Osteocyte (in vitro differentiated cells): ENCODE measurements around the gene CREB5. TPM values are rescaled to one million over a fixed set of nuclear protein-coding genes. Genes with fewer than 3 reads are reported as not detected.

Source experiments
- DNase-seq: peaks from one replicate; pipeline ENCODE4 v3.0.0; 2021; ENCODE audit warnings: mixed read lengths; ENCODE audit not compliant: unreplicated experiment; ENCODE audit errors: extremely low spot score
- H3K27ac Mint-ChIP-seq: one replicate; pipeline ENCODE4 v1.8.0; 2021; ENCODE audit warnings: mild to moderate bottlenecking, mixed read lengths; ENCODE audit not compliant: unreplicated experiment
- H3K27me3 Mint-ChIP-seq: one replicate; pipeline ENCODE4 v1.8.0; 2021; ENCODE audit warnings: mixed read lengths; ENCODE audit not compliant: unreplicated experiment
- H3K36me3 Mint-ChIP-seq: one replicate; pipeline ENCODE4 v1.8.0; 2021; ENCODE audit warnings: mixed read lengths; ENCODE audit not compliant: unreplicated experiment
- H3K4me1 Mint-ChIP-seq: one replicate; pipeline ENCODE4 v1.8.0; 2021; ENCODE audit warnings: mixed read lengths; ENCODE audit not compliant: unreplicated experiment
- H3K4me3 Mint-ChIP-seq: one replicate; pipeline ENCODE4 v1.8.0; 2021; ENCODE audit warnings: mild to moderate bottlenecking, moderate library complexity, mixed read lengths; ENCODE audit not compliant: unreplicated experiment
- H3K9me3 Mint-ChIP-seq: one replicate; pipeline ENCODE4 v1.8.0; 2021; ENCODE audit warnings: mixed read lengths; ENCODE audit not compliant: unreplicated experiment
- CTCF ChIP-seq: fragments of 200-600 bp; sonication (generic); IDR thresholded peaks from 2 replicates; pipeline ENCODE4 v1.5.0; 2021; ENCODE audit warnings: antibody characterized with exemption, mild to moderate bottlenecking, moderate library complexity
- total RNA-seq: library from RNA; stranded (reverse); gene quantifications from 2 replicates; pipeline ENCODE4 v1.2.1, GENCODE V29; 2021

CREB5 gene
- total RNA-seq, 1 donor from 2014 or later = 7.5 TPM

- Mint-ChIP-seq H3K4me3 (no peak overlapping the region), H3K36me3 (peaks cover 9% of the 10 kb centered on the region), H3K27ac (no peak overlapping the region), H3K4me1 (peaks cover 4% of the 10 kb centered on the region), H3K9me3 (no peaks in the 10 kb centered on the region), H3K27me3 (no peaks in the 10 kb centered on the region)
- DNase-seq = no peak
- TF ChIP-seq CTCF = no peak
Observed at GRCh38 chr7:28804157-28804556, 391.8 kb downstream of the CREB5 start.

GRCh38 chr7:28804990-28805389 lies 392.7 kb downstream of the CREB5 start:
- DNase-seq = no peak
- TF ChIP-seq CTCF = no peak
- no peak overlapping the region for H3K4me3 Mint-ChIP-seq
- no peaks in the 10 kb centered on the region for H3K9me3 Mint-ChIP-seq
- no peaks in the 10 kb centered on the region for H3K27me3 Mint-ChIP-seq
- no peak overlapping the region for H3K27ac Mint-ChIP-seq
- peaks cover 4% of the 10 kb centered on the region for H3K4me1 Mint-ChIP-seq
- peaks cover 9% of the 10 kb centered on the region for H3K36me3 Mint-ChIP-seq

GRCh38 chr7:28806841-28807240 lies 394.5 kb downstream of the CREB5 start:
- Mint-ChIP-seq H3K27ac (no peak overlapping the region), H3K36me3 (peaks cover 9% of the 10 kb centered on the region), H3K4me3 (no peak overlapping the region), H3K27me3 (no peaks in the 10 kb centered on the region), H3K4me1 (peaks cover 5% of the 10 kb centered on the region), H3K9me3 (no peaks in the 10 kb centered on the region)
- no peak for TF ChIP-seq CTCF
- DNase-seq = no peak

- DNase-seq = no peak
- Mint-ChIP-seq H3K9me3 (no peaks in the 10 kb centered on the region), H3K27me3 (no peaks in the 10 kb centered on the region), H3K27ac (no peak overlapping the region), H3K4me1 (peaks cover 11% of the 10 kb centered on the region), H3K36me3 (peaks cover 12% of the 10 kb centered on the region), H3K4me3 (no peak overlapping the region)
- TF ChIP-seq CTCF = no peak
Observed at GRCh38 chr7:28807396-28807994, 395.2 kb downstream of the CREB5 start.

DNA sequence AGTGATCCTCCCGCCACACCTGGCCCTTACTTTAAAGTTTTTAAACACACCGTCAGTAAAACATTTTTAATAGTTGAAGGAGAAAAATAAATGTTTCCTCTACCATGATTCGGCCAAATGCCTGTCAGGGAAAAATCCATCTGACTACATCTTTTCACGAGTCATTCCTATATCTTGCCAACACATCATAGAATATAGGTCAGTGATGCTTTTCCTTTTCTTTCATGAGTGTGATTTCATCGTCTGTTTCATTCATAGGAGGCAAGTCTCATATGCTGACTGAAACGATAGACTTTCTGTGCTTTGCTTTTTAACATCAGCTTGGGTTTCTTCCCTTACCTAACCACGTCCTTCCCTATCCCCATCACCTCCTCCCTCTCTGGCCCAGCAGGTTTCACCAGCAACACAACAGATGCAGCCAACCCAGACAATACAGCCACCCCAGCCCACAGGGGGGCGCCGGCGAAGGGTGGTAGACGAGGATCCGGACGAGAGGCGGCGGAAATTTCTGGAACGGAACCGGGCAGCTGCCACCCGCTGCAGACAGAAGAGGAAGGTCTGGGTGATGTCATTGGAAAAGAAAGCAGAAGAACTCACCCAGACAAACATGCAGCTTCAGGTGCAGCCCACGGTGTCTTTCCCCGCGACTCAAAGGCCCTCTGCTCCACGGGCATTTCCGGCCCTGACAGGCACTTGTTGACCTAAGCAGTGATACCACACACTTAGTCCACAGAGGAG lies 396.6 kb downstream of the CREB5 start:
- no peak for DNase-seq
- peaks cover 12% of the 10 kb centered on the region for H3K36me3 Mint-ChIP-seq
- peaks cover 25% of the 10 kb centered on the region for H3K4me1 Mint-ChIP-seq

More for the DNA sequence above, 396.6 kb downstream of the CREB5 start:
- Mint-ChIP-seq H3K4me3 (no peak overlapping the region), H3K27me3 (no peaks in the 10 kb centered on the region), H3K27ac (no peak overlapping the region), H3K9me3 (no peaks in the 10 kb centered on the region)
- TF ChIP-seq CTCF = no peak
